ENCODE measurements around the gene COL28A1.
"Not testable (repeated sequence)": the region's sequence is repeated elsewhere in the genome, so short reads cannot be mapped to it uniquely, and the experiment has no call there.

The COL28A1 gene

GRCh38 chr7:7565746-7566650, 30.3 kb upstream of the COL28A1 start:
- peaks cover 37% of the 10 kb centered on the region for H3K4me1 Mint-ChIP-seq (ENCODE audit: low read depth)
- H3K27ac Mint-ChIP-seq = no peak overlapping the region
- no peak overlapping the region for H3K4me3 Mint-ChIP-seq
- H3K9me3 Mint-ChIP-seq (ENCODE audit: low read depth) = no peaks in the 10 kb centered on the region
- H3K27me3 Mint-ChIP-seq = no peaks in the 10 kb centered on the region
- H3K36me3 Mint-ChIP-seq = peaks cover 10% of the 10 kb centered on the region

DNA sequence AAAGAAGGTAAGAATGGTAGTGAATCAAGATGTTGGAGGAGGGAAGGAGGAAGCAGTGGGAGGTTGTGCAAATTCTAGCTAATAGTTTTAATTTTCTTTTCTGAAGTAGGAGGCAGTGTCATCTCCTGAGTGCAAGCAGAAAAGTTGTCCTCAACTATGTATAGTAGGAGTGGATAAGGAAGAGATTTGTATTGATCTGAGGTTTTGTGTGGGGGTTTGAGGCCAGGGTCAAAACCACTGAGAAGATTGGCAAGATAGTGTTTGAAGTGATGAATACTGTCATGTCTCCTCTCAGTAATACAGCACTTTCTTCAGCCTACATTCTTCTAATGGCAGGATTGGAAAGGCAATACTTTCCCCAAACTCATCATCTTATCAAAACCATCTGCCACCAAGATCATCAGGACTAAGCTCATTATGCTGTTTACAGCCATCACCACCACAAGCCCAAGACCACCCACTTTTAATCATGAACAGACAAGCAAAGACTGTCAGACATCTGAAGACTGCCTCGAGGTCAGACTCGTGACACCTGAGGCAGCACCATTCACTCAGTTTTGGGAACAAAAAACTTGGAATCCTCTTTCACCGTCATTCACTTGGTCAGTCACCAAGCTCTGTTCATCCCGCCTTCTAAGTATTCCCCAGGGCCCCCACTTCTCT, 29.5 kb upstream of the COL28A1 start:
- peaks cover under 1% of the 10 kb centered on the region for H3K9me3 Mint-ChIP-seq (ENCODE audit: low read depth)

GRCh38 chr7:7564323-7564780, 28.7 kb upstream of the COL28A1 start:
- H3K27me3 Mint-ChIP-seq = no peaks in the 10 kb centered on the region
- H3K4me3 Mint-ChIP-seq = no peak overlapping the region
- peaks cover 12% of the 10 kb centered on the region for H3K36me3 Mint-ChIP-seq
- peaks cover 3% of the 10 kb centered on the region for H3K9me3 Mint-ChIP-seq (ENCODE audit: low read depth)
- peaks cover 20% of the 10 kb centered on the region for H3K4me1 Mint-ChIP-seq (ENCODE audit: low read depth)
- H3K27ac Mint-ChIP-seq = no peak overlapping the region

More for the DNA sequence above, 29.5 kb upstream of the COL28A1 start:
- Mint-ChIP-seq H3K27ac (no peak overlapping the region), H3K4me1 (ENCODE audit: low read depth) (peaks cover 28% of the 10 kb centered on the region), H3K4me3 (no peak overlapping the region), H3K27me3 (no peaks in the 10 kb centered on the region), H3K36me3 (peaks cover 14% of the 10 kb centered on the region)

DNA sequence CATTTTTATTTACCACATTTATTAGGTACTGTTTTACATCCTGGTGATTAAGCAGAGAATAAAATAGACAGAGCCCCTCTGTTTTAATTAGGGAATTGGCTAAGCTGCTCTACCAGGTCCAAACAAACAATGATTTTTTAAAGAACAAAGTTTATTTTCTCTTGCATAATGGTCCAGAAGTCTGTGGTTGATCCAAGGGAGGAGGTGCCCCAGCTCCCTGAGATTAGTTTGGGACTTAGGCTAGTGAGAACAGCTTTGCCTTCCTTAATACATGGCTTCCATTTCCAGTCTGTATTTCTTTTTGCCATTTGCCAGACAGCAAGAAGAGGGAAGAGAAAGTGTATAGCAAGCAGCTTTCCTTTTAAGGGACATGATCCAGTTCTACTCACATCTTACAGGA, 28.1 kb upstream of the COL28A1 start:
- Mint-ChIP-seq H3K27me3 (no peaks in the 10 kb centered on the region), H3K36me3 (peaks cover 15% of the 10 kb centered on the region), H3K4me1 (ENCODE audit: low read depth) (peaks cover 15% of the 10 kb centered on the region), H3K27ac (no peak overlapping the region), H3K9me3 (ENCODE audit: low read depth) (peaks cover 6% of the 10 kb centered on the region), H3K4me3 (no peak overlapping the region)

DNA sequence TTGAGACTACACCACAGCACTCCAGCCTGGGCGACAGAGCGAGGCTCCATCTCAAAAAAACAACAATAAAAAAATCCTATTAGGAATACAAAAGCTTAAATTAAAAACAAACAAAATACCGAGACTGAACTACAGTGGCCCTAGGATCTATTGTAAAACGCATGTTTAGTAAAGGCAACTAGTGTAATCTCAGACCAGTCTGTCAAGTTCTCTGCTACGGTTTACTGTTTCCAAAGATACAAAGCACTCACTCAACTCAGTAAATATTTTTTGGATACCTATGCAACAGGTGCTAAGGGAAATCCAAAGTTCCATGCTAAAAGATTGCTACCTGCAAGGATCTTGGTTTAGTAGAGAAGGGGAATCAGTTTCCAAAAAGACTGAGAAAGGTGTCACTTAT, 27.6 kb upstream of the COL28A1 start:
- Mint-ChIP-seq H3K9me3 (ENCODE audit: low read depth) (peaks cover 9% of the 10 kb centered on the region), H3K4me1 (ENCODE audit: low read depth) (peaks cover 10% of the 10 kb centered on the region), H3K27me3 (peaks cover under 1% of the 10 kb centered on the region), H3K4me3 (no peak overlapping the region), H3K27ac (no peak overlapping the region), H3K36me3 (peaks cover 19% of the 10 kb centered on the region)

DNA sequence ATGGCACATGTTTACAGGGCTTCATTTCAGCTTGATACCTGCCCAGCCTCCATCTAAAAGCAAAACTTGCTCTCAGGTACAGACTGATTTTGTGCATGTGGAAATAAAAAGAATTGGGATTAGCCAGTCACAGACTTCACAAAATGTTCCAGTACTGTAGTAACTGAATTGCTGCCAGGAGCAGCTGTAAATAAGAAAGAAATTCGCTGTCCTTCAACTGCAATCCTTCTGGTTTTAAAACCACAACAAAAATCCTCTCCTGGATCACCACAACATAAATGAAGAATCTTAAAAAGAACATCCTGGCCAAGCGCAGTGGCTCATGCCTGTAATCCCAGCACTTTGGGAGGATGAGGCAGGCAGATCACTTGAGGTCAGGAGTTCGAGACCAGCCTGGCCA, 27.1 kb upstream of the COL28A1 start:
- H3K4me1 Mint-ChIP-seq (ENCODE audit: low read depth) = peaks cover 4% of the 10 kb centered on the region
- peaks cover 22% of the 10 kb centered on the region for H3K36me3 Mint-ChIP-seq
- H3K27ac Mint-ChIP-seq = no peak overlapping the region
- peaks cover 3% of the 10 kb centered on the region for H3K27me3 Mint-ChIP-seq
- no peak overlapping the region for H3K4me3 Mint-ChIP-seq
- peaks cover 9% of the 10 kb centered on the region for H3K9me3 Mint-ChIP-seq (ENCODE audit: low read depth)

- not testable (repeated sequence) for H3K9me3 Mint-ChIP-seq (ENCODE audit: low read depth); H3K27ac Mint-ChIP-seq; H3K4me1 Mint-ChIP-seq (ENCODE audit: low read depth); H3K4me3 Mint-ChIP-seq; H3K27me3 Mint-ChIP-seq
- peaks cover 22% of the 10 kb centered on the region for H3K36me3 Mint-ChIP-seq
These were observed 25.9 kb upstream of the COL28A1 start for GRCh38 chr7:7561591-7561990.

DNA sequence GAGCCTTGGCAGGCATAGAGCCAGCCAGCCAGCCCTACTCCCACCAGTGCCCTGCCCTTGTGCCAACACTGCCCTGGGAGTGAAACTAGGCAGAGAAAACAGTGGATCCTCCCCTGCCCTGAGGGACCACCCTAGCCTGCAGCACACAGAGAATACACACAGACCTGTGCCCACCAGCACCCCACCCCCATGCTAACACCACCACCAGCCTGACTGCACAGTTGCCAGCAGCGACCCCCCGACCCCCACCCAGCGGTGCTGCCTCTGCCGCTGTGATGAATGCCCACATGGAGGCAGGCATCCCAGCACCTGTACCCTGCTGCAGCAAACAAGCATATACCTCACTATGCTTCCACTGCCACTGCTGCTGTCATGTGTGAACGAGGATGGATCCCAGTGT, 21.6 kb upstream of the COL28A1 start:
- Mint-ChIP-seq H3K4me1 (ENCODE audit: low read depth) (no peaks in the 10 kb centered on the region), H3K4me3 (no peak overlapping the region), H3K27ac (no peak overlapping the region), H3K36me3 (peaks cover 23% of the 10 kb centered on the region), H3K27me3 (peaks cover 3% of the 10 kb centered on the region), H3K9me3 (ENCODE audit: low read depth) (peaks cover 9% of the 10 kb centered on the region)

GRCh38 chr7:7556852-7557251, 21.2 kb upstream of the COL28A1 start:
- peaks cover 9% of the 10 kb centered on the region for H3K9me3 Mint-ChIP-seq (ENCODE audit: low read depth)
- H3K4me1 Mint-ChIP-seq (ENCODE audit: low read depth) = no peaks in the 10 kb centered on the region

DNA sequence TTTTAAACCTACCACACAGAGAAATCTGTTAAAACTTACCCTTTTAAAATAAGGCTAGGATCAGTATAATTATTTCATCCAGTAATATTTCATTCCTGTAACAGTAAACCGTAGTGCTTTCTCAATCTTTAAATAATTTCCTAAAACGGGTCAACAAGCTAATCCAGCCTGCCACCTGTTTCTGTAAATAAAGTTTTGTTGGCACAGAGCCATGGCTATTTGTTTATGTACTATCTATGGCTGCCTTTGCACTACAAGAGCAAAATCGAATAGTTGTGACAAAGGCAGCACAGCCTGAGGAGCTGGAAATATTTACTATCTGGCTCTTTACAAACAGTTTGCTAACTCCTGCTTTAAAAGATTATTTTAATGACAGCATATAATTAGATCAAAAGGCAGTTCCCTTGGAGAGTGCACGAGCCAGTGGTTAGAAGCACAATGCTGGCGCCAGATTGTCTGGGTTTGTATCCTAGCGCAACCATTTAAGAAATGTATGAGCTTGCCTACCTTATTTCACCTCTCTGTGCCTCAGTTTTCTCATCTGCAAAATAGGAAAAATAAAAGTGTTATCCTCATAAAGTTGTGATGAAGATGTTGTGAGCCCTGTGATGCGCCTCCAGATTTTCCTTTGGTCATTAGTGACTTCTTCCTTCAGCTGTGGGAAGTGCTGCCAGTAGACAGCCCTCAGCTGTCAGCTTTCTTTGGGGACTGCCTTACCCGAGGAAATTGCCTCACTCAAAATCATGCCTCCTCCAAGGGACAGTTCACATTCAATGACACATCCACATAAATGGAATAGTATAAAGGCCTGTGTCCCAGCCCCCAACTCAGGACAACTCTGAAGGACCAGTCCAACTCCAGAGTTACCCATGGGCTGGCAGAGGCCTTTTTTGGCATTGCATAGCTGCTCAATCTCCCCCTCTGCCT, 19.2 kb upstream of the COL28A1 start:
- H3K4me3 Mint-ChIP-seq = no peak overlapping the region
- peaks cover 7% of the 10 kb centered on the region for H3K9me3 Mint-ChIP-seq (ENCODE audit: low read depth)
- peaks cover 3% of the 10 kb centered on the region for H3K27me3 Mint-ChIP-seq
- no peaks in the 10 kb centered on the region for H3K4me1 Mint-ChIP-seq (ENCODE audit: low read depth)
- H3K27ac Mint-ChIP-seq = no peak overlapping the region
- H3K36me3 Mint-ChIP-seq = peaks cover 14% of the 10 kb centered on the region

More at GRCh38 chr7:7556852-7557251, 21.2 kb upstream of the COL28A1 start:
- Mint-ChIP-seq H3K27ac (no peak overlapping the region), H3K36me3 (peaks cover 23% of the 10 kb centered on the region), H3K4me3 (no peak overlapping the region), H3K27me3 (peaks cover 3% of the 10 kb centered on the region)

DNA sequence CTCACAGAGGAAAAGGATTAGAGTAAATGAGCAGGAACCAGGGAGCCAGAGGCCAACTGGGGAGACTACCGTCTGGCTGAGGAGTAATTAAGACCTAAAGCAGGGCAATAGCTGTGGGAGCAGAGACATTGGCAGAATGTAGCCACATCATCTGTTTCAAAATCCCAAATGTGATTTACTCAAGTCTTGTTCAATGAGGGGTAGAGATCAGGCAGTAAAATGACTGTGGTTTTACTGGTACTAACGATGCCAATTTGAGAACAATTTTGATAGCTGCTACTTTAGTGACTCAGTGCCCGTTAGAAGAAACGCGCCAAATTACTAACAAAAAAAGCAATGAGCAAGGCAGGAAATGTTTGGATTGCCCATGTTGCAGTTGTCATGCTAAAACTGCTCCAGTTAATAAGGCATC, 18.4 kb upstream of the COL28A1 start:
- peaks cover 10% of the 10 kb centered on the region for H3K36me3 Mint-ChIP-seq
- H3K4me1 Mint-ChIP-seq (ENCODE audit: low read depth) = no peaks in the 10 kb centered on the region
- H3K9me3 Mint-ChIP-seq (ENCODE audit: low read depth) = peaks cover 5% of the 10 kb centered on the region

GRCh38 chr7:7553386-7553785, 17.7 kb upstream of the COL28A1 start:
- Mint-ChIP-seq H3K4me3 (no peak overlapping the region), H3K27me3 (peaks cover 3% of the 10 kb centered on the region), H3K36me3 (peaks cover 4% of the 10 kb centered on the region), H3K27ac (no peak overlapping the region), H3K4me1 (ENCODE audit: low read depth) (no peaks in the 10 kb centered on the region), H3K9me3 (ENCODE audit: low read depth) (no peaks in the 10 kb centered on the region)

More for the DNA sequence above, 18.4 kb upstream of the COL28A1 start:
- no peak overlapping the region for H3K4me3 Mint-ChIP-seq
- H3K27ac Mint-ChIP-seq = no peak overlapping the region
- H3K27me3 Mint-ChIP-seq = peaks cover 3% of the 10 kb centered on the region

- Mint-ChIP-seq H3K27ac (no peak overlapping the region), H3K27me3 (no peaks in the 10 kb centered on the region), H3K36me3 (peaks cover 2% of the 10 kb centered on the region), H3K9me3 (ENCODE audit: low read depth) (no peaks in the 10 kb centered on the region), H3K4me3 (no peak overlapping the region), H3K4me1 (ENCODE audit: low read depth) (no peaks in the 10 kb centered on the region)
These were observed 16.5 kb upstream of the COL28A1 start for GRCh38 chr7:7552199-7552598.

GRCh38 chr7:7550663-7551062, 15.0 kb upstream of the COL28A1 start:
- H3K36me3 Mint-ChIP-seq = peaks cover 2% of the 10 kb centered on the region

More at GRCh38 chr7:7550663-7551062, 15.0 kb upstream of the COL28A1 start:
- H3K4me1 Mint-ChIP-seq (ENCODE audit: low read depth) = no peaks in the 10 kb centered on the region
- H3K9me3 Mint-ChIP-seq (ENCODE audit: low read depth) = no peaks in the 10 kb centered on the region
- H3K27ac Mint-ChIP-seq = no peak overlapping the region
- H3K27me3 Mint-ChIP-seq = no peaks in the 10 kb centered on the region
- H3K4me3 Mint-ChIP-seq = no peak overlapping the region

Data from activated naive CD8-positive, alpha-beta T cell (primary cell).